D721Med (cell line): Measurements from ENCODE around the gene CEP152.

ENCODE experiments used
- DNase-seq: peaks from one replicate; pipeline ENCODE4 v3.0.0; 2011; ENCODE audit warnings: low spot score; ENCODE audit not compliant: insufficient read length
- FAIRE-seq: peaks from 2 replicates; lab custom pipeline; 2011; peaks lifted over from hg19 to GRCh38; lab: Jason Lieb, UNC
- CTCF ChIP-seq: IDR thresholded peaks from 2 replicates; pipeline ENCODE4 v1.5.1; 2012; ENCODE audit warnings: mild to moderate bottlenecking, control low read depth; ENCODE audit not compliant: insufficient read depth; ENCODE audit errors: missing control alignments

CEP152 gene

DNA sequence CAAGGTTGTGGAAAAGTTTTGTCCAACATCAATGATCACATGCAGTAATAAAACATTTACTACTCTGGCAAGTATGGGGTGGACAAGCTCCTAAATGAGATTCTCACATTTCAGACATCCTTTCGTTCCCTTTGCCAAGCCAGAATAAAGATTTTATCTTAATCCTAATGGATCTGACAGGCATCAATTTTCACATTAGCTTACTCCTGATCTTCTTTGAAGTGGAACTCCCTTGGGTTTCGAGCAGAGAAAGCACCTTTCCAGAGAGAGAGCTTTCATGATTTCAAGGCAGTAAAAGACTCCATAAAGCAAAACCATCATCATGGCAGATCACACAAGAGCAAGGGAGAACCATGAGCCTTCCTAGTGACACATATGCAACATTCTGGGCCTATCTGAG is 39.8 kb upstream of the CEP152 start:
- peak; percentile 53 for FAIRE-seq
- no peak for DNase-seq
- no peak for TF ChIP-seq CTCF

GRCh38 chr15:48845123-48845522 is 34.3 kb upstream of the CEP152 start:
- TF ChIP-seq CTCF: no peak
- DNase-seq: no peak
- no peak for FAIRE-seq

- DNase-seq (no peak), FAIRE-seq (no peak)
- TF ChIP-seq CTCF: no peak
Observed at GRCh38 chr15:48842501-48842900, 31.6 kb upstream of the CEP152 start.

DNA sequence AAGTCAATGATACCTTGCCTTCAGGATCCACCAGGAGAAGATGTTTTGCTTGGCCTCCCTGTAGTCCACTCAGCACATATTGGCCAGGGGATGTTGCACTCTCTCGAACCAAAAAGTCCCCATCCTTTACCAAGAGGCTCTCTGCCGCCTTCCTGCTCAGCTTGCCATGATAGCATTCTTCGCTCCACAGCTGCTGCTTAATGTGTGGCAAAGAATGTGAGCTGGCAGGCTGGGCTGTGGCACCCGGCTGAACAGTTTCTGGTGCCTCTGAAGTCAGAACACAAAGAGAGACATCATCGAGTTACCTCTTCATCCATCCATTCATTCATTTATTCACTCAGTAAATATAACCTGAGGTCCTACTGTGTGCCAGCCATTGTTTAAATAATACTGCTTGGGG is 23.9 kb upstream of the CEP152 start:
- no peak for TF ChIP-seq CTCF
- DNase-seq (no peak), FAIRE-seq (no peak)

DNA sequence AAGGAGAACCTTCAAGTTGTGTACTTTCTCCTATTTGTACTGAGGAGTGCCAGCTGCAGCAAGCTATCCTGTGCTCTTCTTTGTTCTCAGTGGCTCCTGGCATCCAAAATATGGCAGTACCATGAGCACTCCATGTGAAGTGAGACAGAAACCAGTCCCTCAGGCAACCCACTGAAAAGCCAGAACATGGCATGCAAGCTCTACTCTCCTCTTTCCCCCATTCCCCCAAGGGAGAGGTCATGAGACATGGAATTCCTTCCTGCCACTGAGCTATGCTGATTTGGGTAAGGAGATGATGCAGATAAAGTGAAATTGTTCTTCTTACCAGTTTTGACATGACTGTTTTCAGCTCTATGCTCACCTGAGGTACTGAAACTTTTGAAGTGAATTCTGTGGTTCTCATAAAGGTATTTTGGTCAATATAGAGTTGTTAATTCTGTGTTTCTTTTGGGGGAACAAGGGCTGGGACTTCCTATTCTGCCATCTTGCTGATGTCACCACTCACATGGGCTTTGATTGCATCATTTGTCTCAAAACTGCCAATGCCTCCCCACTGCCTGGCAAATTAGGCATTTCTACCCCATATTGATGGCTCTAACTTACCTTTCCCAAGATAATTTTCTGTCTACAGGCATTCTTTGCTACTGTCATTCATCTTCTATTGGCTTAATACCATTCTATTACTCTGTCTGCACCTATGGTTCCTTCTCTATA is 22.8 kb upstream of the CEP152 start:
- FAIRE-seq (no peak), DNase-seq (no peak)
- no peak for TF ChIP-seq CTCF

GRCh38 chr15:48832648-48833047 is 21.8 kb upstream of the CEP152 start:
- no peak for FAIRE-seq
- no peak for DNase-seq
- no peak for TF ChIP-seq CTCF

DNA sequence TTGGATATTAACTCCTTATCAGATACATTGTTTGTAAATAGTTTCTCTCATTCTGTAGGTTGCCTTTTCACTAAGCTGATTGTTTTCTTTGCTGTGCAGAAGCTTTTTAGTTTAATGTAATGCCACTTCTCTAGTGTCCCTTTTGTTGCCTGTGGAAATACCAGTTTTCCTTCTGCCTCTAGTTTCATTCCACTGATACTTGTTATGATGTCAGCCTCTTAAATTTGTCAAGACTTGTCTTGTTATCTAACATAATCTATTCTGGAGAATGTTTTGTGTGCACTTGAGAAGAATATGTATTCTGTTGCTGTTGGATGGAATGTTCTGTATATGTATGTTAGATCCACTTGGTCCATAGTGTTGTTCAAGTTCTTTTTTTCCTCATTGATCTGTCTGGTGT is 18.0 kb upstream of the CEP152 start:
- DNase-seq (no peak), FAIRE-seq (no peak)
- TF ChIP-seq CTCF: no peak
